AG09319 (cell line): ENCODE results near the gene CHODL.

Experiments used
- DNase-seq: peaks from one replicate; pipeline ENCODE4 v3.0.0-alpha.2; 2010; ENCODE audit warnings: low read depth; ENCODE audit errors: extremely low read depth
- CTCF ChIP-seq: IDR thresholded peaks from 2 replicates; pipeline ENCODE4 v1.5.1; 2011; ENCODE audit warnings: low read depth, mild to moderate bottlenecking, inconsistent platforms, low read length, moderate library complexity

CHODL gene

GRCh38 chr21:18253799-18254198 is 9.2 kb downstream of the CHODL start:
- TF ChIP-seq CTCF = no peak
- no peak for DNase-seq

- TF ChIP-seq CTCF = no peak
- DNase-seq = no peak
These were observed 21.3 kb downstream of the CHODL start for GRCh38 chr21:18265944-18266343.

GRCh38 chr21:18267496-18267895 is 22.9 kb downstream of the CHODL start:
- no peak for DNase-seq
- TF ChIP-seq CTCF = no peak

GRCh38 chr21:18268906-18269305 is 24.3 kb downstream of the CHODL start:
- DNase-seq = no peak
- no peak for TF ChIP-seq CTCF

- no peak for DNase-seq
- no peak for TF ChIP-seq CTCF
These were observed 25.2 kb downstream of the CHODL start for GRCh38 chr21:18269856-18270255.

- DNase-seq = no peak
- TF ChIP-seq CTCF = no peak
These were observed 28.8 kb downstream of the CHODL start for GRCh38 chr21:18273400-18273799.

- DNase-seq = no peak
- no peak for TF ChIP-seq CTCF
These were observed 29.7 kb downstream of the CHODL start for GRCh38 chr21:18274370-18274769.
